Breast epithelium (tissue), 4 donors: ENCODE data around the gene MTREX. TPM values are rescaled to one million over a fixed set of nuclear protein-coding genes. Genes with fewer than 3 reads are reported as not detected.

Experiments used
- DNase-seq, 2 donors: peaks; one replicate each; pipeline ENCODE4 v3.0.0-alpha.2; 2019; ENCODE audit warnings: low spot score in 2 of 2
- H3K27ac ChIP-seq, 2 donors: fragments of 200-600 bp; sonication (generic) in 1 of 2; one replicate each; pipeline ENCODE4 v1.5.1; 2016 to 2019; ENCODE audit warnings: mild to moderate bottlenecking in 1 of 2
- H3K27me3 ChIP-seq, 2 donors: fragments of 200-600 bp; sonication (generic) in 1 of 2; one replicate each; pipeline versions ENCODE4 v1.5.1 to v1.6.0; 2017 to 2019; ENCODE audit warnings: control low read depth in 1 of 2, mild to moderate bottlenecking in 1 of 2
- H3K36me3 ChIP-seq: fragments of 200-600 bp; one replicate; pipeline ENCODE4 v1.5.1; 2019
- H3K4me1 ChIP-seq, 2 donors: fragments of 200-600 bp; sonication (generic); one replicate each; pipeline ENCODE4 v1.5.1; 2016 to 2019; ENCODE audit warnings: control low read depth in 1 of 2
- H3K4me3 ChIP-seq, 3 donors: fragments of 200-600 bp; sonication (generic); 1 replicate in 2 of 3; 2 replicates in 1 of 3; pipeline ENCODE4 v1.5.1; 2016 to 2019; ENCODE audit warnings: mild to moderate bottlenecking in 3 of 3, moderate library complexity in 2 of 3
- H3K9me3 ChIP-seq, 2 donors: fragments of 200-600 bp; sonication (generic) in 1 of 2; one replicate each; pipeline ENCODE4 v1.5.1; 2016 to 2019; ENCODE audit warnings: control low read depth in 1 of 2
- POLR2A ChIP-seq: fragments of 450-650 bp; IDR thresholded peaks from one replicate; pipeline ENCODE4 v1.6.1; 2016; ENCODE audit warnings: antibody characterized with exemption, mild to moderate bottlenecking, moderate library complexity
- POLR2AphosphoS5 ChIP-seq, 3 donors: sonication (generic); formaldehyde crosslinking; IDR thresholded peaks; one replicate each; pipeline ENCODE4 v1.6.1; 2017; ENCODE audit warnings: antibody characterized with exemption in 3 of 3
- intact Hi-C: fragments of 100-400 bp; cut with DNase I; formaldehyde crosslinking; loops from one replicate; pipeline ENCODE4 v1.15.1; 2023; ENCODE audit warnings: low total_unique reads
- total RNA-seq, 3 donors: library from RNA; depleted of rRNA; stranded (reverse); fragments of >200 nt; gene quantifications; one replicate each; pipeline ENCODE4 v1.1.0, GENCODE V29; 2016
- TF ChIP-seq, protein P1 (sequence below), 3 donors: fragments of 450-650 bp; IDR thresholded peaks; one replicate each; pipeline ENCODE4 v1.5.1; 2016 to 2017; ENCODE audit warnings: antibody characterized with exemption in 3 of 3, mild to moderate bottlenecking in 3 of 3, moderate library complexity in 3 of 3

Gene MTREX
- total RNA-seq, 3 donors from 2014 or later: 95.7 to 107 (median 98.8) TPM

DNA sequence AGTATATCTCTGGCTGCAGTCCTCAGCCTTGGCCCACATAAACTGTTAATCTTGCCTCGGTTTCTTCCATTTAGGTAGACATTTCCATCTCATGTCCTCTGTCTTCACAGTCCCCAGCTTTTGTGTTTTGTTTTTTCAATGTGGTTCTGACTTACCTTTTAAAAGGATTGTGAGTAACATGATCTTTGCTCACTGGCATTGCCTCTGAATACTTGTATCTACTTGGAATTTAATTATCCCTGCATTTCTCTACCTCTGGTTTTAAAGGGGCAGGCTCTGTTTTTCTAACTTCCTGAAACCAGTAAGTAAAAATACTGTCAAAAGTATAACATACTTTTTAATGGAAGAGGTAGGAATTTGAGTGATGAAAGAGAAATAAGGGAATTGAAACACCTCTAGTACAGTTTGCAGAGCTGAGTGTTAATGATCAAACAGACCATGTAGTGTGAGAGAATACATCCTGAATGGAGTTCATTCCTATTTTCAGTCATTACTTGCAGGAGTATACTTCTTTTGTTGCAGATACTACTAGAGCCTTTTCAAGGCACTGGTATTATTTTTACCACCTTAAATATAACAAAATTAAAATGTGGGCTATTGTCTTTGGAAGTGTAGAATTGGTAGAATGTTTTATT lies 62.6 kb downstream of the MTREX start:
- H3K9me3 ChIP-seq: peaks cover 0 to 4% of the 10 kb centered on the region in 2 donors
- DNase-seq: no peak
- no peak overlapping the region for H3K27ac ChIP-seq
- intact Hi-C loops: no loop called here
- TF ChIP-seq POLR2AphosphoS5 (IDR thresholded peaks at IDR 0.05): no peak
- TF ChIP-seq, protein P1, sequence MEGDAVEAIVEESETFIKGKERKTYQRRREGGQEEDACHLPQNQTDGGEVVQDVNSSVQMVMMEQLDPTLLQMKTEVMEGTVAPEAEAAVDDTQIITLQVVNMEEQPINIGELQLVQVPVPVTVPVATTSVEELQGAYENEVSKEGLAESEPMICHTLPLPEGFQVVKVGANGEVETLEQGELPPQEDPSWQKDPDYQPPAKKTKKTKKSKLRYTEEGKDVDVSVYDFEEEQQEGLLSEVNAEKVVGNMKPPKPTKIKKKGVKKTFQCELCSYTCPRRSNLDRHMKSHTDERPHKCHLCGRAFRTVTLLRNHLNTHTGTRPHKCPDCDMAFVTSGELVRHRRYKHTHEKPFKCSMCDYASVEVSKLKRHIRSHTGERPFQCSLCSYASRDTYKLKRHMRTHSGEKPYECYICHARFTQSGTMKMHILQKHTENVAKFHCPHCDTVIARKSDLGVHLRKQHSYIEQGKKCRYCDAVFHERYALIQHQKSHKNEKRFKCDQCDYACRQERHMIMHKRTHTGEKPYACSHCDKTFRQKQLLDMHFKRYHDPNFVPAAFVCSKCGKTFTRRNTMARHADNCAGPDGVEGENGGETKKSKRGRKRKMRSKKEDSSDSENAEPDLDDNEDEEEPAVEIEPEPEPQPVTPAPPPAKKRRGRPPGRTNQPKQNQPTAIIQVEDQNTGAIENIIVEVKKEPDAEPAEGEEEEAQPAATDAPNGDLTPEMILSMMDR (IDR thresholded peaks at IDR 0.05): no peak
- TF ChIP-seq POLR2A: no peak
- no peak overlapping the region for H3K4me3 ChIP-seq
- H3K27me3 ChIP-seq: no peaks in the 10 kb centered on the region
- no peaks in the 10 kb centered on the region for H3K4me1 ChIP-seq
- peaks cover 5% of the 10 kb centered on the region for H3K36me3 ChIP-seq

DNA sequence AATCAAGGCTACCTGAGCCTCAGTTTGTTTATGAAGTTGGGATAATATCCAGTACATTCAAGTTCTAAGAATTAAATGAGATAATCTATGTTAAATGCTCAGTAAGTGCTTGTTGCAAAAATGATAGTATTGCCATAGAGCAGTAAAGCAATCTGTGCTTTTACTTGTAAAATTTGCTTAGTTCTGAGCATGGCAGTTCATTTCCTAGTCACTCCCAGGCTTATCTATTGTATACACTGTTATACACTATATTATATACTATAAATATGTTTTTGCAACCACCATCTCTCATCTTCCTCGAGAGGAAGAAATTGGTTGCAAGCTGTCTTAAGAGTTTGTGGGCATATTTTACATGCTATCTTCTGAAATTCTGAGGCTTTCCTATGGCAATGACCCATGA lies 63.4 kb downstream of the MTREX start:
- TF ChIP-seq POLR2A (no peak), POLR2AphosphoS5 (IDR thresholded peaks at IDR 0.05) (no peak)
- TF ChIP-seq, protein P1 (IDR thresholded peaks at IDR 0.05): no peak
- no peak for DNase-seq
- intact Hi-C loops: no loop called here
- Histone ChIP-seq H3K4me3 (no peak overlapping the region), H3K4me1 (no peaks in the 10 kb centered on the region), H3K36me3 (peaks cover 5% of the 10 kb centered on the region), H3K9me3 (peaks cover 0 to 4% of the 10 kb centered on the region in 2 donors), H3K27me3 (no peaks in the 10 kb centered on the region), H3K27ac (no peak overlapping the region)

DNA sequence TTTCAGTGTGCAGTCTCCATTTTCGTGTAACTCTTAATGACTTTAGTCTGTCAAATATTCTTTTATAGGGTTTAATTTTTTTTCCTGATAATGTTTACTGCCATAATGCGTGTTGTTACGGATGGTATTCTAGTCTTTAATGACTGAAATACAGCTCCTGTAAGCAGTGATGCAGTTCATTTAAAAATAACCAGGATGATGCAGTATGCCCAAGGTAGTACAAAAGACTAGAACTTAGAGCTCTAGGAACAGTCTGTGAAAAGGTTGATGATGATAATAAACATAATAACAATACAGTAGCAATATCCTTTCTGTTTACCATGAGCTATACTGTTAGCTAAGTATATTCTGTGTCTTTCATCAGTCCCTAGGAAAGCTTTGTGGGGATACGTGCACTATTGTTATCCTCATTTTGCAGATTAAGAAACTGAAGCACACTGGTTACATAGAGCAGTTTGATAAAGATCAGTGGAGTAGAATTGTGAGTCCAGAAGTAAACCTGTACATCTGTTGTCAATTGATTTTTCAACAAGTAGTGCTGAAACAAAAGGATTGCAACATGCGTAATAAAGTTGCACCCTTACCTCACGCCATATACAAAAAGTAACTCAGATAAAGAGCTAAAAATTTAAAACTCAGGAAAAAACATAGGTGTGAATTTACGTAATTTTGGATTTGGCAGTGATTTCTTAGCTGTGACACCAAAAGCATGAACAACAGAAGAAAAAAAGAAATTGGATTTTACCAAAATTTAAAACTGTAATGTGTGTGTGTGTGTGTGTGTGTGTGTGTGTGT lies 64.5 kb downstream of the MTREX start:
- Histone ChIP-seq H3K4me1 (no peaks in the 10 kb centered on the region), H3K36me3 (no peaks in the 10 kb centered on the region), H3K9me3 (peaks cover 0 to 4% of the 10 kb centered on the region in 2 donors), H3K4me3 (no peak overlapping the region), H3K27me3 (no peaks in the 10 kb centered on the region), H3K27ac (no peak overlapping the region)
- no peak for DNase-seq
- no peak for TF ChIP-seq POLR2A
- TF ChIP-seq, protein P1 (IDR thresholded peaks at IDR 0.05): no peak
- intact Hi-C loops: no loop called here

DNA sequence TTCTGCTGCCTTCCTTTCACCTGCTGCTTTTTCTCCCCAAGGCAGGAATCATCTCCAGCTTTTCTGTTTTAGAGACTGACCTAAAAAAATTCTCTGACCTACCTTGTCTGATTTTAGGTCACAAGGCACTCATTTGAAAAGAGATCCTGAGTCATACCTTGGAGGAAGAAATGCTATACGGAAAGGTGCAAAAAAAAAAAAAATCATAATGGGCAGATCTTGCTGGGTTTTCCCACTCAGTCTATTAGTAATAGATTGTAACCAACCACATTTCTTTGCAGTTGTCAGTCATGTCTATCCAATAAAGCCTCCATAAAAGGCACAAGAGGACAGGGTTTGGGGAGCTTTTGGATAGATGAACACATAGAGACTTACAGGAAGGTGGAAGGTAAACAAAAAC lies 70.0 kb downstream of the MTREX start:
- intact Hi-C loops: no loop called here
- Histone ChIP-seq H3K27me3 (no peaks in the 10 kb centered on the region), H3K4me1 (no peaks in the 10 kb centered on the region), H3K36me3 (no peaks in the 10 kb centered on the region), H3K9me3 (peaks cover 3 to 4% of the 10 kb centered on the region in 2 donors), H3K4me3 (no peak overlapping the region), H3K27ac (no peak overlapping the region)
- TF ChIP-seq POLR2AphosphoS5 (IDR thresholded peaks at IDR 0.05) (no peak), POLR2A (no peak)
- TF ChIP-seq, protein P1 (IDR thresholded peaks at IDR 0.05): no peak
- DNase-seq: no peak

DNA sequence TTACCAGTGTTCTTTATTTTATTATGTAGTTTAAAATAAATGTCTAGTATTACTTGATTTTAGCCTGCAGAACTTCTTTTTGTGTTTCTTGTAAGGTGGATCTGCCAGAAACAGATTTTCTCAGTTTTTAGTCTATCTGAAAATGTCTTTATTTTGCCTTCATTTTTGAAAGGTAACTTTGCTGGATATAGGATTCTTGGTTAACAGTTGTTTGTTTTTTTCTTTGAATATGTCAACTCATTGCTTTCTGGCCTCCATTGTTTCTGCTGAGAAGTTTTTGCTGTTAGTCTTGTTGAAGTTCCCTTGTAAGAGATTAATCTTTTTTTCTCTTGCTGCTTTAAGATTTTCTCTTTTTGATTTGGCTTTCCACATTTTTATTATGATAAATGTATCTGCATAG lies 75.5 kb downstream of the MTREX start:
- no peak for DNase-seq
- intact Hi-C loops: no loop called here
- Histone ChIP-seq H3K9me3 (peaks cover 3 to 16% of the 10 kb centered on the region in 2 donors), H3K36me3 (no peaks in the 10 kb centered on the region), H3K4me3 (no peak overlapping the region), H3K27ac (no peak overlapping the region), H3K27me3 (no peaks in the 10 kb centered on the region), H3K4me1 (no peaks in the 10 kb centered on the region)
- no peak for TF ChIP-seq POLR2AphosphoS5 (IDR thresholded peaks at IDR 0.05)
- TF ChIP-seq POLR2A: no peak
- TF ChIP-seq, protein P1 (IDR thresholded peaks at IDR 0.05): no peak
